HepG2 (cell line): ENCODE measurements around the gene SUPT6H. TPM values are rescaled to one million over a fixed set of nuclear protein-coding genes. Genes with fewer than 3 reads are reported as not detected.
A peak's percentile ranks its signal among the peaks of the same experiment; 100 is the strongest.

ENCODE experiments used
- CCAR2 ChIP-seq: fragments of 200-400 bp; formaldehyde crosslinking; optimal IDR thresholded peaks from 2 replicates; pipeline ENCODE3; 2018; ENCODE audit warnings: low read depth, mild to moderate bottlenecking, low read length, moderate library complexity
- DRAP1 ChIP-seq: IDR thresholded peaks from 2 replicates; pipeline ENCODE4 v1.6.1; 2016; ENCODE audit warnings: missing genetic modification reagents, missing compliant biosample characterization
- ELK4 ChIP-seq: sonication (generic); formaldehyde crosslinking; IDR thresholded peaks from 2 replicates; pipeline ENCODE4 v1.9.0; 2021; ENCODE audit warnings: missing genetic modification reagents, borderline replicate concordance
- GABPB1 ChIP-seq: IDR thresholded peaks from 2 replicates; pipeline ENCODE4 v1.6.1; 2016; ENCODE audit warnings: mild to moderate bottlenecking, missing genetic modification reagents, moderate library complexity, missing compliant biosample characterization
- HNF1A ChIP-seq, 2 experiments: sonication (generic) in 1 of 2; formaldehyde crosslinking in 1 of 2; IDR thresholded peaks; 2 replicates each; pipeline versions ENCODE4 v1.4.0 to v1.6.1; 2016 to 2020; ENCODE audit warnings: borderline replicate concordance in 1 of 2, low read depth in 1 of 2, mild to moderate bottlenecking in 1 of 2, missing genetic modification reagents in 1 of 2
- HOXA9 ChIP-seq: sonication (generic); formaldehyde crosslinking; IDR thresholded peaks from 2 replicates; pipeline ENCODE4 v1.8.1; 2022; ENCODE audit warnings: missing genetic modification reagents, mild to moderate bottlenecking, moderate library complexity, borderline replicate concordance
- RFX3 ChIP-seq: IDR thresholded peaks from 2 replicates; pipeline ENCODE4 v1.6.1; 2016; ENCODE audit warnings: missing biosample characterization, missing genetic modification reagents
- SKIL ChIP-seq: sonication (generic); formaldehyde crosslinking; IDR thresholded peaks from 2 replicates; pipeline ENCODE4 v1.8.0; 2022; ENCODE audit warnings: missing genetic modification reagents, mild to moderate bottlenecking, moderate library complexity, borderline replicate concordance
- SMARCC2 ChIP-seq: fragments of 450-650 bp; IDR thresholded peaks from 2 replicates; pipeline ENCODE4 v1.6.1; 2017; ENCODE audit warnings: antibody characterized with exemption, mild to moderate bottlenecking
- STAT5B ChIP-seq: sonication (generic); formaldehyde crosslinking; IDR thresholded peaks from 2 replicates; pipeline ENCODE4 v1.4.0; 2020; ENCODE audit warnings: missing genetic modification reagents
- ZBTB14 ChIP-seq: sonication (generic); formaldehyde crosslinking; IDR thresholded peaks from 2 replicates; pipeline ENCODE4 v1.4.0; 2020; ENCODE audit warnings: missing genetic modification reagents
- ZNF570 ChIP-seq: sonication (generic); formaldehyde crosslinking; IDR thresholded peaks from 2 replicates; pipeline ENCODE4 v1.4.0; 2020; ENCODE audit warnings: mild to moderate bottlenecking, missing genetic modification reagents, borderline replicate concordance
- ZSCAN5A ChIP-seq: sonication (generic); formaldehyde crosslinking; IDR thresholded peaks from 2 replicates; pipeline ENCODE4 v1.8.0; 2022; ENCODE audit warnings: mild to moderate bottlenecking, missing genetic modification reagents, borderline replicate concordance
- polyA plus RNA-seq, 8 experiments: library from polyadenylated mRNA; depleted of rRNA in 3 of 8; stranded (reverse) in 7 of 8; unstranded in 1 of 8; fragments of >200 nt; fragmentation: Illumina TruSeq in 4 of 8; extraction: Trizol in 4 of 8; gene quantifications; 2 replicates each; pipeline versions ENCODE4 v1.2.1 to v1.2.3, GENCODE V29; 2011 to 2016; ENCODE audit warnings: low read depth in 4 of 8, missing spikeins in 1 of 8, mixed read lengths in 1 of 8; ENCODE audit not compliant: insufficient read depth in 1 of 8
- total RNA-seq, 5 experiments: library from RNA; depleted of rRNA; stranded (reverse); fragments of >200 nt; fragmentation: Illumina TruSeq; extraction: Trizol; gene quantifications; 2 replicates each; pipeline ENCODE4 v1.2.3, GENCODE V29; 2016; ENCODE audit warnings: low read depth in 1 of 5
- TF ChIP-seq, protein P1 (sequence below): sonication (generic); formaldehyde crosslinking; IDR thresholded peaks from 2 replicates; pipeline ENCODE4 v1.8.0; 2022; ENCODE audit warnings: low read depth, missing genetic modification reagents

Gene SUPT6H
- total and polyA plus RNA-seq, 2 of the 13 experiments (the other 11 are each of a cell fraction or from before 2014, with no cell fraction given), result 32.7 to 39.9 TPM

GRCh38 chr17:28728364-28729200 is 66.6 kb downstream of the SUPT6H start, which contains the start of gene NEK8 (continued):
- TF ChIP-seq GABPB1 (CRISPR knock-in tag) (peak; percentile 88), RFX3 (no peak), CCAR2 (no peak), ZSCAN5A (CRISPR knock-in tag) (0 out of 2 replicates have a peak, but pooled peaks have one; percentile 34), HNF1A (IDR thresholded peaks at IDR 0.05; ENCODE audit: low read depth) (no peak; the same call in 1 of the 2 replicates), HNF1A (CRISPR knock-in tag; IDR thresholded peaks at IDR 0.05; ENCODE audit: borderline replicate concordance) (no peak; the same call in 1 of the 2 replicates), HOXA9 (no peak), ZBTB14 (CRISPR knock-in tag) (0 out of 2 replicates have a peak, but pooled peaks have one; percentile 38), STAT5B (no peak), ELK4 (CRISPR knock-in tag) (no peak), ZNF570 (CRISPR knock-in tag) (no peak), SKIL (no peak), SMARCC2 (no peak), DRAP1 (peak; percentile 87)
- TF ChIP-seq, protein P1, sequence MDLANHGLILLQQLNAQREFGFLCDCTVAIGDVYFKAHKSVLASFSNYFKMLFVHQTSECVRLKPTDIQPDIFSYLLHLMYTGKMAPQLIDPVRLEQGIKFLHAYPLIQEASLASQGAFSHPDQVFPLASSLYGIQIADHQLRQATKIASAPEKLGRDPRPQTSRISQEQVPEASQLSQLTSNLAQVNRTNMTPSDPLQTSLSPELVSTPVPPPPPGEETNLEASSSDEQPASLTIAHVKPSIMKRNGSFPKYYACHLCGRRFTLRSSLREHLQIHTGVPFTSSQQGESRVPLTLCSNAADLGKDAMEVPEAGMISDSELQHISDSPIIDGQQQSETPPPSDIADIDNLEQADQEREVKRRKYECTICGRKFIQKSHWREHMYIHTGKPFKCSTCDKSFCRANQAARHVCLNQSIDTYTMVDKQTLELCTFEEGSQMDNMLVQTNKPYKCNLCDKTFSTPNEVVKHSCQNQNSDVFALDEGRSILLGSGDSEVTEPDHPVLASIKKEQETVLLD (CRISPR knock-in tag), result peak; percentile 56
